Amygdala (tissue), 56 donors: Measurements from ENCODE around the gene RAMP3.
"Not testable (repeated sequence)": the region's sequence is repeated elsewhere in the genome, so short reads cannot be mapped to it uniquely, and the experiment has no call there.

Source experiments
- DNase-seq, 56 donors: peaks; one replicate each; lab custom pipeline; 2025; lab: John Stamatoyannopoulos, UW

The RAMP3 gene

GRCh38 chr7:45188736-45189135 lies 31.1 kb downstream of the RAMP3 start:
- DNase-seq: no peak

GRCh38 chr7:45189151-45189970 lies 31.8 kb downstream of the RAMP3 start:
- DNase-seq: no peak

GRCh38 chr7:45190406-45191165 lies 33.0 kb downstream of the RAMP3 start:
- DNase-seq: no peak

- DNase-seq: peak in 14 of 56 donors; percentile 6 to 74 (median 38)
Measured at GRCh38 chr7:45191396-45191795, 33.8 kb downstream of the RAMP3 start.

GRCh38 chr7:45192621-45193041 lies 35.0 kb downstream of the RAMP3 start:
- DNase-seq: no peak

- DNase-seq: no peak
Measured at GRCh38 chr7:45193828-45194227, 36.2 kb downstream of the RAMP3 start.

GRCh38 chr7:45196374-45196773 lies 38.8 kb downstream of the RAMP3 start:
- DNase-seq: no peak

- no peak for DNase-seq
Measured at GRCh38 chr7:45197461-45197860, 39.9 kb downstream of the RAMP3 start.

GRCh38 chr7:45198986-45199385 lies 41.4 kb downstream of the RAMP3 start:
- no peak for DNase-seq

GRCh38 chr7:45199506-45199905 lies 41.9 kb downstream of the RAMP3 start:
- DNase-seq: no peak

- peak in 15 of 56 donors; percentile 10 to 55 (median 32) for DNase-seq
Measured at GRCh38 chr7:45202625-45203024, 45.0 kb downstream of the RAMP3 start.

- DNase-seq: peak in 1 of 56 donors; percentile 33
Measured at GRCh38 chr7:45203036-45203435, 45.4 kb downstream of the RAMP3 start.

GRCh38 chr7:45203459-45203858 lies 45.9 kb downstream of the RAMP3 start:
- no peak for DNase-seq

GRCh38 chr7:45203936-45204445 lies 46.4 kb downstream of the RAMP3 start:
- no peak for DNase-seq

GRCh38 chr7:45206266-45206665 lies 48.7 kb downstream of the RAMP3 start:
- DNase-seq: not testable (repeated sequence)

- DNase-seq: not testable (repeated sequence)
Measured at GRCh38 chr7:45209909-45210308, 52.3 kb downstream of the RAMP3 start.

- no peak for DNase-seq
Measured at GRCh38 chr7:45211066-45211465, 53.5 kb downstream of the RAMP3 start.

- DNase-seq: no peak
Measured at GRCh38 chr7:45211958-45212357, 54.4 kb downstream of the RAMP3 start.

GRCh38 chr7:45212606-45213005 lies 55.0 kb downstream of the RAMP3 start:
- DNase-seq: no peak

GRCh38 chr7:45215601-45216062 lies 58.0 kb downstream of the RAMP3 start:
- DNase-seq: peak in 7 of 56 donors; percentile 20 to 50 (median 26)

GRCh38 chr7:45216181-45216580 lies 58.6 kb downstream of the RAMP3 start:
- DNase-seq: no peak
